ENCODE results near the gene PSAPL1.

Gene PSAPL1

GRCh38 chr4:7432531-7433375, 2.0 kb downstream of the PSAPL1 start:
- no peak for DNase-seq (ENCODE audit: low read depth)
- TF ChIP-seq CTCF (conservative IDR thresholded peaks at IDR 0.05; ENCODE audit: low read depth, low read length) = no peak
- H3K4me3 ChIP-seq (ENCODE audit: low read length) = no peak overlapping the region

- DNase-seq (ENCODE audit: low read depth) = no peak
- H3K4me3 ChIP-seq (ENCODE audit: low read length) = no peak overlapping the region
Observed at GRCh38 chr4:7431696-7432530, 2.8 kb downstream of the PSAPL1 start.

GRCh38 chr4:7430965-7431695, 3.6 kb downstream of the PSAPL1 start:
- H3K4me3 ChIP-seq (ENCODE audit: low read length) = no peak overlapping the region
- no peak for TF ChIP-seq CTCF (conservative IDR thresholded peaks at IDR 0.05; ENCODE audit: low read depth, low read length)
- DNase-seq (ENCODE audit: low read depth) = no peak

More at GRCh38 chr4:7431696-7432530, 2.8 kb downstream of the PSAPL1 start:
- TF ChIP-seq CTCF (conservative IDR thresholded peaks at IDR 0.05; ENCODE audit: low read depth, low read length) = no peak

GRCh38 chr4:7430368-7430964, 4.3 kb downstream of the PSAPL1 start:
- TF ChIP-seq CTCF (conservative IDR thresholded peaks at IDR 0.05; ENCODE audit: low read depth, low read length) = no peak
- no peak for DNase-seq (ENCODE audit: low read depth)
- no peak overlapping the region for H3K4me3 ChIP-seq (ENCODE audit: low read length)

GRCh38 chr4:7429601-7430078, 5.1 kb downstream of the PSAPL1 start:
- DNase-seq (ENCODE audit: low read depth) = no peak
- TF ChIP-seq CTCF (conservative IDR thresholded peaks at IDR 0.05; ENCODE audit: low read depth, low read length) = no peak
- H3K4me3 ChIP-seq (ENCODE audit: low read length) = no peak overlapping the region

- no peak for DNase-seq (ENCODE audit: low read depth)
- H3K4me3 ChIP-seq (ENCODE audit: low read length) = no peak overlapping the region
- TF ChIP-seq CTCF (conservative IDR thresholded peaks at IDR 0.05; ENCODE audit: low read depth, low read length) = no peak
Observed at GRCh38 chr4:7429069-7429416, 5.7 kb downstream of the PSAPL1 start.
